HG03439 (cell line): ENCODE measurements around the gene GAD2.
"Not testable (repeated sequence)": the region's sequence is repeated elsewhere in the genome, so short reads cannot be mapped to it uniquely, and the experiment has no call there.

Source experiments
- ATAC-seq: cut with Tn5 transposase; IDR thresholded peaks from one replicate; pipeline ENCODE4 v1.9.1; 2021; ENCODE audit warnings: mild to moderate bottlenecking, moderate library complexity; ENCODE audit not compliant: unreplicated experiment

The GAD2 gene

DNA sequence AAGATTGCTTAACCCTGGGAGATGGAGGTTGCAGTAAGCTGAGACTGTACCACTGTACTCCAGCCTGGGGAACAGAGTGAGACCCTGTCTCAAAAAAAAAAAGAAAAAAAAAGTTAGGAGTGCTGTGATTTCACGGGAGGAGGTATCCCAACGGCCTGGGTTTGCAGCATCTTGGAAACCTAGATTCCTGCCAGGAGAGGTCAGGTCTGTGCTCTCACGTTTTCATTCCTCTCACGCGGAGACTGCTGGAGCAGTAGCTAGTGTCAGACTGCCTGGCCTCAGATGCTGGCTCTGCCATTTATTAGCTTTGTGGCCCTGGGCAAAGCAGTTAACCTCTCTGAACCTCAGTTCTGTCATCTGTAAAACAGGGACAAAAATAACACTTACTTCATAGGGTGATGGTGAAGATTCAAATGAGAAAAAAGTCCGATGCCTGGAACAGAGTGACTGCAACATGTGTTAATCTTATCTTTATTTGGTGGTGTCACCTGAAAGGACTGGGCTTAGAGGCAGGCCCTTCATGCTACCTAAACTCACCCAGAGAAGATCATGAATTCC, 94.9 kb downstream of the GAD2 start:
- no peak for ATAC-seq

DNA sequence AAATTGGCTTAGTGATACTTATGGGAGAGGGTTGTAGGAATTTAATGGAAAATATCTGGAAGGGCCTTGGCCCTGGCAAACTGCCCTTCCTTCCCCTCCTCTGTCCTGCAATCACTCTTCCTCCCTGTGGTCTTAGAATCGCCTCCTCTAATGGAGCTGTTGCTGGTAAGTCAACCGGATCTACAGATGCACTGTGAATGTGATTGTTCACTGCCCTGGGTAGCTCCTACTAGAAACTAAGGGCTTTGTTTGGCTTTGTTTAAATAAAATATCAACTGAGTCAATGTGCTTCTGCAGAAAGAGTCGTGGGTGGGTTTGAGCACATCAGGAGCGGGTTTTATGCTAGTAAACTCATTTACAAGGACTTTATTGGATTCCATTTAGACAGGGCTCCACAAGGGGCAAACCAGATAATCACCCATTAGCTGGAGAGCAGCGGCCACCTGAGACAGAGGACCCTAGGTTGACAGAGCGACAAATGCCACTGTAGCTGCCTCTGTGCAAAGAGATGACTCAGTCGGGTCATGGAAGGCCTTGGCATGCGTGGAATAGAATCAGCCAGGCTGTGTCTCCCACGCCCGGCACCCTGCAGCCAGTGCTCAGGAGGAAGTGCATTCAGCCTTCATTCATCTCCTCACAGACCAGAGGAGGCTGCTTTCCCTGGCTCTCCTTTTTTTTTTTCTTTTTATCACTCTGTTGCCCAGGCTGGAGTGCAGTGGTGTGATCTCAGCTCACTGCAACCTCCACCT, 97.9 kb downstream of the GAD2 start:
- no peak for ATAC-seq

- no peak for ATAC-seq
These were observed 102.1 kb downstream of the GAD2 start for GRCh38 chr10:26318672-26319071.

- no peak for ATAC-seq
These were observed 106.6 kb downstream of the GAD2 start for GRCh38 chr10:26323219-26323618.

GRCh38 chr10:26326851-26327250, 110.3 kb downstream of the GAD2 start:
- no peak for ATAC-seq

DNA sequence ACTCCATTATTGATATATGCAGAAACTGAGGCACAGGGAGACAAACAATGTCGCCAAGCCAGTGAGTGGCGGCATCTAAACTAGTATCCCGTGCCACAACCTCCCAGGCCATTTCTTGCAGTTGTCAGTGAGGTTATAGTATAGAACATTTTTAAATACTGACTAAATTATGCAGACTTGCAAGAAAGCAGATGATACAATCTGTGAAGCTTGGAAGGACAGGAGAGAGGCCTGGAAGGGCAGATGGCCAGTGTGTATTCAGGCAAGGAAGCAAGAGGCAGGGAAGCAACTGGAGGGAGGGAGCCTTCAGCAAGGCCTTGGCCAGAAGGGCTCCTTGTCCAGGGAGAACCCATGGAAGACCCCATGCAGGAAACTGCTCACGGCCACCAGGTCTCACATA, 111.2 kb downstream of the GAD2 start:
- no peak for ATAC-seq

DNA sequence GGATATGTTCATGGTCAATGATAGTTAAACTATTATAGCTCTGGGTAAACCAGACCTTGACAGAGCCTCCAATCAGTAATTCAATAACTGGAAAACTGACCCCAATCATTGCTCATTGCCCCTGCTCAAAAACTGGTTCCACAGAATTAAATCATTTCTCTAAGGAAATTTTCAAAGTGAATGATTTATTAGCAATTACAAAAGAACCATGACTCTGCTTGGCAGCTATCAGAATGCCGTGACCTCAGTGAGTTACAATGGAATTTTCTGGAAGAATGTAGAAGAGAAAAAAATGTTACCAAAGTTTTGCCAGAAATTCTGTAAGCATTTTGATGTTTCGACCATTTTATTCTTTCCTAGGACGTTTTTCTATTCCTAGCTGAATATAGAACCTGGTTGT, 114.8 kb downstream of the GAD2 start:
- no peak for ATAC-seq

DNA sequence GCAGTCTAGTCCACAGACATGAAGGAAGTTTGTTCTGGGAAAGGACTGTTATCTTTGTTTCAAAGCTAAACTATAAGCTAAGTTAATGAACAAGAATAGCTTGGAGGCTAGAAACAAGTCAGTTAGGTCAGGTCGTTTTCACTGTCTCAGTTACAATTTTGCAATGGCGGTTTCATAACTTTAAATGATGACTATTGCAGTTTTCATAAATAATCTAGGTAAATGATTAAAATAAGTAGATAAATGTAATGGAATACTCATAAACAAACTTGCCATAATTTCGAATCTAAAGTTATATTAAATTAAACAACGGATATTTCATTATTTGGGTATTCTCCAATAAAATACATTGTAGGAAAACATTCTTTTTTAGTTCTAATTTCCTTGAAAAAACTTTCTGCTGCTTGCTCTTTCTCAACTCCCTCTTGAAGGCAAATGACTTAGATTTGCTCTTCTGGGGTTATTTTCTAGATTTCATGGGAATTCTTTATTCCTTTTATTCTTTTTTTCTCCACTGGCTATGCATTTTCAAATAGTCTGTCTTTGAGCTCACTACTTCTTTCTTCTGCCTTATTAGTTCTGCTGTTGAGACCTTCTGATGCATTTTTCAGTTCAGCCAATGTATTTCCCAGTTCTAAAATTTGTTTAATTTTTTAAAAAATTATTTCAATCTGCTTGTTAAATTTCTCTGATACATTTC, 117.8 kb downstream of the GAD2 start:
- ATAC-seq: no peak

DNA sequence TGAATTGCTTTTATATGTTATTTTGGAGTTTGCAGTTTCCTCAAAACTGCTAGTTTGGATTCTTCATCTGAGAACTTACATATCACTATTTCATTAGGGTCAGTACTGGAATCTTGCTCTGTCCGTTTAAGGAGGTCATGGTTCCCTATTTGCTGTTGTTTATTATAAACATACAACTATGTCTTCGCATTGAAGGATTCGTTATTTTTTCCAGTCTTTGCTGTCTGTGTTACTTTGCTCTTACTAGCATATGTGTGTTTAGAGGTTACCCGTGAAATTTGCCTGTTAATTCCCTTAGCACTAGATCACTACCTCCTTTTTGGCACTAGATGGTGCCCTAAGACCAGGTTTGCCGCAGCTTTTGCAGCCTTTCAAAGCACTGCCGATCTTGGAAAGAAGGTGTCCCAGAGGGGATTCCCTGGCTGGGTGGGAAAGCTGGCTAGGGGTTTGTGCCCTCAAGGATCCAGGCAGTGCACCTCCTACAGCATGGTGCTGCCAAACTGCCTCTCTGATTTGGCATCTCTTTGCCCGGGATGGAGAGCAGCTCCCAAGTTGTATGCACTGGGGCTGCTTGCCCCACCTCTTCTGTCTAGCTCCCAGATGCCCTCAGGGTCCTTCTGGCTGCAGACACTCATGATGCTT, 118.5 kb downstream of the GAD2 start:
- ATAC-seq: peak; percentile 89

GRCh38 chr10:26335574-26336093, 119.1 kb downstream of the GAD2 start:
- peak; percentile 61 for ATAC-seq

DNA sequence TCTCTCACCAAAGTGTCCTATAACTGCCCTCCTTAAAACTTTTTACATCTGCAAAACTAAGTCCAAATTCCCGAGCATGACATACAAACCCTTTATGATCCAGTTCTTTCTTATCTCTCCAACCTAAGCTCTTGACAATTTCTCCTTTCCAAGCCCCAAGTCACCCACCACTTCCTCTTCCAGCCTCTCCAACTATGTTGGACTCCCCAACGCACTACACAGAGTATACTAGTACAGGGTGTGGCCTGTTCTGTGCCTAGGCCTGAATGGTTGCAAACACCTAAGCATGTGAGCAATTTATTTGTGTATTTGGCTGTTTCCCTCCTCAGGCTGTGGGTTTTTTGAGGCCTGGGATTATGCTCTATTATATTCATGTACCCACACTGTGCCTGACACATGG, 120.4 kb downstream of the GAD2 start:
- ATAC-seq: no peak

DNA sequence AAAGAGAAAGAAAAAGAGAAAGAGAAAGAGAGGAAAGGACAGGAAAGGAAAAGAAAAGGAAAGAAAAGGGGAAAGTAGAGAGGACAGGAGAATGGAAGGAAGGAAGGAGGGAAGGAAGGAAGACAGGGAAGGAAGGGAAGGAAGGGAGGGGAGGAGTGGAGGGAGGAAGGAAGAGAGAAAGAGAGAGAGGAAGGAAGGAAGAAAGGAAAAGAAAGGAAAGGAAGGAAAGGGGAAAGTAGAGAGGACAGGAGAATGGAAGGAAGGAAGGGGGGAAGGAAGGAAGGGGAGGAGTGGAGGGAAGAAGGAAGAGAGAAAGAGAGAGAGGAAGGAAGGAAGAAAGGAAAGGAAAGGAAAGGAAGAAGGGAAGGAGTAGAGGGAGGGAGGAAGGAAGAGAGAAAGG, 125.1 kb downstream of the GAD2 start:
- ATAC-seq: no peak

GRCh38 chr10:26348821-26349417, 132.3 kb downstream of the GAD2 start:
- not testable (repeated sequence) for ATAC-seq
